Activated naive CD4-positive, alpha-beta T cell (primary cell): ENCODE results near the gene ASTN1.
"Not testable (repeated sequence)": the region's sequence is repeated elsewhere in the genome, so short reads cannot be mapped to it uniquely, and the experiment has no call there.

Experiments used
- DNase-seq, 4 experiments: peaks; one replicate each; lab custom pipeline; 2025; lab: John Stamatoyannopoulos, UW

The ASTN1 gene

DNA sequence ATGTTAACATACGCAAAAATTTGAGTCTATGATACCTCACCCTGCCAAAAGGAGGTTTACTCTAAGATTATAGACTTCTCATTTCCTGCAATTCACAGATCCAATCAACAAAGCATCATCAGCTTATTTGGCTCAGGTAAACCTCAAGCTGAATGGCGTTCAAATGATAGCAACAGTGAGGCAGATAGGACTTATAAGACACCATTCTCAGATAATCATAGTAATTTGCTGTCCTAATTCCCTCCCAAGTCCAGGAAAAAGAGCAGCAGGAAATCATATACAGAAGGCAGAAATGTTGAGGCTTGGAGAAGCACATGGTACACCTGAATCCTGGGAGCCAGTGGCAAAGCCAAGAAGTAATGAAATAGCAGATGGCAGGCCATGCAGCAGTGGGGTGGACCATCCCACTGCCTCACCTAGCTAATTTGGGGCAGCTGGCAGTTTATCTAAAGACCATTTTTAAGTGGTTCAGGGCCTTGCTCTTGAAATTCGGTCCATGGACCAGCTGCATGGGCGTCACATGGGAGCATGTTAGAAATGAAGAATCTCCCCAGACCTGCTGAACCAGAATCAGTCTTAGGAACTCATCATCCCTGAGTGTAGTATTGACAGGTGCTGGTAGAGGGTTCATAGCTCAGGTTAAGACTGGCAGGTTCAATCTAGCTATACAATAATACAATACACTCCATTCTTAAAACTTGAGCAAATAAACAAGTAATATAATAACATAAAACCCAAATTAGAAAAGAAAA, 57.7 kb downstream of the ASTN1 start:
- DNase-seq: no peak

DNA sequence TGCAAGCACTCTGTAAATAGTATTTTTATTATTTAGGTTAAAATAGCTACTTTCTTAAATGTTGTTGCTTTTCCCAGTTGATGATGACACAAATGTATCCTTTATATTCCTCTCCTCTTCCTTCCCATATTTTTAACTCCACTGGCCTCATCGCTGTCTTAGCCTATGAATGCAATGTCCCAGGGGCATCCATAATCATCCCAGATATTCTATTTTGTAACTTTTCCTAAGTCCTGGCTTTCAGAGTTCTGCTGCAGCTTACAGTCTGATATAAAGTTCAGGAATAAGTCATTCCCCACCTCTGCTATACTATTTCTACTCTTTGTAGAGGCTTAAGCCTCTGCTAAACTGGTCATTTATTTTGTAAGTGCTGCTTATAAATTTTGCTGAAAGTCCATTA, 58.3 kb downstream of the ASTN1 start:
- DNase-seq: no peak

- no peak for DNase-seq
Observed at GRCh38 chr1:177103005-177103852, 61.3 kb downstream of the ASTN1 start.

GRCh38 chr1:177092001-177092400, 72.5 kb downstream of the ASTN1 start:
- no peak for DNase-seq

DNA sequence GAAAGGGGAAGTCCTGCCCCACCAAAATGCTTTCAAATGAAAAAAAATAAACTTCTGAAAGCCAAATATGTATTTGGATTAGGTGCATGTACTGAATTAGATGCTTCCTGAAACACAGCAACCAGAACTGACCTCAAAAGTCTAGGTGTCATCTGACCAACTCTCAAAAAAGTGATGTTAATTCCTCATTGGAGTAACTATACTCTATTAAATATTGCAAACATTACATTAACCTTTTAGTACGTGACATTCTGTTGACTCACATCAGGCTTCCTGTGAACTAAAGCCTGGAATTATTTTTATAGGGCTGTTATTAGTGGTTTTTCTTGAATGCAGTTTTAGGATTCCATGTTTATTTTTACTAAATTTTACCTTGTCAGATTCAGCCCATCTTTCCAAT, 73.5 kb downstream of the ASTN1 start:
- no peak for DNase-seq

- no peak for DNase-seq
Observed at GRCh38 chr1:177088966-177089365, 75.5 kb downstream of the ASTN1 start.

- DNase-seq: no peak
Observed at GRCh38 chr1:177082855-177083693, 81.4 kb downstream of the ASTN1 start.

GRCh38 chr1:177080564-177080963, 83.9 kb downstream of the ASTN1 start:
- DNase-seq: no peak

- no peak for DNase-seq
Observed at GRCh38 chr1:177077734-177078499, 86.6 kb downstream of the ASTN1 start.

DNA sequence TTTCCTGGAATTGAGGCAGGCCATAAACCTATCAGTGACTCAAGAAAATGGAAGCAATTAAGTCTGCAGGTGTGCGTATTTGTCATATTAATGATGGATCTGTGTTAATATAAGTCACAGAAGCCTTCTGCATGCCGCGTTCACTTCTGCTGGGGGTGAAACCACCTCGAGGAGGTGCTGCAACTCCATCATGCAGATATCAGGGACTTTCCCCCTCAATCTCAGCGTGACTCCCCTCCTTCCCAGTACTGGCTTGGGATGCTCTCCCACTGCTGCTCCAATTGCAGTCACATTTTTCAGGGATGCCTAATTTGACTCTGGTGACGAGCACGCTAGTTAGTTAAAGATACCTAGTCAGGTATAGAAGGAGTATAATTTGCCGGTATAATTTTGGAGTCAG, 87.5 kb downstream of the ASTN1 start:
- DNase-seq: no peak

DNA sequence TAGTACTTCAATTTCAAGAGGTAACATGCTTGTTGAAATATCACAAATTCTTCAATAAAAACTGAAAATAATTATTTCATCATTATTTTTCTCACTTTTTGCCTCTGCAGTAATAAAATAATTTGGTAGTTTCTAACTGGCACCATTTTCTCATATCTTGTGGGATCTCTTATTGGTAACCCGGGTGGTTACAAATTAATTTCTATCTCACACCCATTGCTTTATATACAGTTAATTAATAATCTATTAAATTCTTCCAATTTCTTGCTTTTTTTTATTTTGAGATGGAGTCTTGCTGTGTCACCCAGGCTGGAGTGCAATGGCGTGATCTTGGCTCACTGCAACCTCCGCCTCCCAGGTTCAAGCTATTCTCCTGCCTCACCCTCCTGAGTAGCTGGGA, 89.7 kb downstream of the ASTN1 start:
- DNase-seq: not testable (repeated sequence)

DNA sequence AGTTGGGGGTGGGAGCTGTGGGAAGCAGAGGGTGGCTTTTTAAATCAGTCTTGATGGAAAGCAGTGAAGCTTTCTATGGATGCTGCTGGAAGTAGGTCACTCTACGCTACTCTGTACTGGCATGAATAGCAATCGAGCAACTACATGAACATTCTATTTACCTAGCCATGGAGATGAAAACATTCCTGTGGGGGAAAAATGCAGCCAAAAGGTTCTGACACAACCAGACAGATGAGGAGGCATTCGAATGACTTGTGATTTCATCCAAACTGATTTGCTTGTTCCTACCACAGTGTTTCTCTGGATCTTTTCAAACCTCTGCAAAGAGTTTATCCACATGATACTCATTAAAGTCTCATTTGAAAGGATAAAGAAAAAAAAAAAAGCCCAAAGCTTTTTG, 95.0 kb downstream of the ASTN1 start:
- DNase-seq: no peak

- no peak for DNase-seq
Observed at GRCh38 chr1:177067752-177068410, 96.6 kb downstream of the ASTN1 start.

DNA sequence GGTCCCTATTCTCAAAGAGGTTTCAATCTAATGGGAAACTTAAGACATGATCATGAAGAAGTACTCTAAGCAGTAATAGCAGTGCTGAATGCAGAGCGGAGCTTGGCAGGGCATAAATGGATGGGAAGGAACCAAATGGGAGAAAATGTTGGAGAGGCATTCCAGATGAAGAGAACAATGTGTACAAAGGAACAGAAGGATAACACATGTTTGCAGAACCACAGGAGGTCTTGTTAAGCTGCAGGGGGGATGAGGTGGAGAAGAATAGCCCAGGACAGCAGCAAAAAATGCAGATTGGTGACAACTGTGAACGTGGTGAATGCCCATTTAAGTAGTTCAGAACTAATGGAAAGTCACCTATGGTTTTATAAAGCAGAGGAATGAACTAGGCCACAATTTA, 99.1 kb downstream of the ASTN1 start:
- DNase-seq: no peak

DNA sequence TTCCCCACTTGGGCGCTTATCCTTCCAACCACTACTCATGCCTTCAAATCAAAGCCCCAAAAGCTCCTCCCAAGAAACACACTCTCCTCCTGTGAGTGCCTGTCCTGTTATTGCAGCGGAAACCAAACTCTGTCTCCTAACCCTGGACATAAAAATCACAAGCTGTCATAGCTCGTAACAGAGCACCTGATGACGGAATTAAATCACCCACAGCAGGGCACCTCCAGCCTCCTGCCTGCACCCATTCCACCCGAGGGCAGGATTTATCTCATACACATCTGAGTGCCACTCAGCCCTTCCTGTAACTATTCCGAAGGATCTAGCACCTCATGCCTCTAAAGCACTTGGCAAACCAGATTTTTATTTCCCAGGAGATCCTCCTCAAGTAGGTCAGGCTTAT, 100.9 kb downstream of the ASTN1 start:
- no peak for DNase-seq

DNA sequence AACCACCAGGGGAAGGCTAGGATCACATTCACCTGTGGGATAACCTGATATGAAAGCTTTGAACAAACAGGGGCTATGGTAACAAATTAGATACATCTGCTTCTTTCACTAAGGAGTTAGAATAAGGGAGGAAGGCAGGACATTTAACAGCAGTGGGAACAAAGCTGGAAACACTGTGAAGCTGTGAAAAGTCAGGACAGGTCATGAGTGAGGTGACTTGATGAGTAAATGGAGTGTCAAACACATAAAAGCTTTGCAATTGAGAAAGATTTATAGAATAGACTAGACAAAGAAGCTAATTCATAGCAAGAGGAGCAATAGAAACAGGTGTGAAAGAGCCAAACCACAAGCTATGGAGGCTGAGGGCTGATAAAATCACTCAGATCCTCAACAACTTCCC, 110.0 kb downstream of the ASTN1 start:
- no peak for DNase-seq

- no peak for DNase-seq
Observed at GRCh38 chr1:177053648-177054047, 110.9 kb downstream of the ASTN1 start.

DNA sequence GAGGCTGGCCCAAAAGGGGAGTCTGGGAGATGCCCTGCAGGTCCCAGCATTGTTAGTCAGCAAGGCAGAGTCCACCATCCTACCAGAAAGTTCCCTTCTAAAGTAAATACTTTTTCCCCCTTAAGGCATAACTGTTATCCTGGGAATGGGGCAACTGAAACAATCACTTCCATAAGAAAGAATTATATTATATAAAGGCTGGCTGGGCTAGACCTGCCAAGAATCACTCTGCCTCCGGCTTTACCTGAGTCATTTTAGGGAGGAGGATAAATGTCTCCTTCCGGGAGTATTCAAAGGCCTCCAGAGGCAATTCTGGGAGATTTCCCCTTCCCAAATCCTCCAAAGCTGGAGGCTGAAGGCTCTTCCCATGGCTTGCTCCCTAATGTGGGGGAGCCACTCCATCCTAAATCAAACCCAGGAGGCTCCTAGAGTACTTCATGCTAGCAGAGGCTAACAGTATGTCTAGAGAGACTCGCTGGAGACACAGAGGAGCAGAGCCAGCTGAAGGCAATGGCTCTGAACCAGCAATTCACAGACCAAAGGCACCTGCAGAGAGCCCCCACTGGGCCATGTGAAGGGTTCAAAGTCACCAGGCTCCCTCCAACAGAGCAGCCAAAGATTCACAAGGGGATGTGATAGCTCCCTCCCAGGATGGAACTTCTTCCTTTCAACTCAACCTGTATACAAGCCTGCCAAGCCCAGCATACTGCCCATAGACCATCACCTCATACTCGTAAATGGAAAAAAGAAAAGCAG, 116.0 kb downstream of the ASTN1 start:
- DNase-seq: no peak

DNA sequence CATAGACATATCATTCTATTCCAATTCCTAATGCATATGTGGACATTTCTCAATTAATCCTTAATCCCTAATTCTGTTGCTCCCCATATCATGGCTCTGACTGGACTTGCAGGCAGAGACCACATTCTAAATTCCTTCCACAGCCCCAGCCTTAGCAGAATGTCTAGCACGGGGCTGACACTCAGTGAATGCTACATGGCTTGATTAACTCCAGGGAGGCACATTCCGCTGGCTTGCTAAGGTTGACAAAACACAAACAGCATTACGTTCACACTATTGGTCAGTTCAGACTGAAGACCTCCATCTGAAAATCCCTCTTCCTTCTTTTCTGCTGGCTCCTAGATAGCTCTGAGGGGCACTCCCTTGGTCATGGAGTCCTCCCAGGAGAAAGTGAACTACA, 119.4 kb downstream of the ASTN1 start:
- DNase-seq: no peak

GRCh38 chr1:177044390-177044789, 120.1 kb downstream of the ASTN1 start:
- DNase-seq: no peak
